VCaP (cell line): ENCODE results near the gene SPTBN1.

Source experiments
- H3K27ac ChIP-seq: fragments of 450-650 bp; 2 replicates; pipeline ENCODE4 v1.5.1; 2017
- CTCF ChIP-seq: fragments of 450-650 bp; conservative IDR thresholded peaks from 2 replicates; pipeline ENCODE4 v1.5.1; 2017; ENCODE audit warnings: mild to moderate bottlenecking, moderate library complexity

Gene SPTBN1

GRCh38 chr2:54561010-54561409 is 104.9 kb downstream of the SPTBN1 start:
- H3K27ac ChIP-seq, result peak overlapping the region; percentile 99
- no peak for TF ChIP-seq CTCF

- TF ChIP-seq CTCF, result no peak
- H3K27ac ChIP-seq, result no peak overlapping the region
Measured at GRCh38 chr2:54564439-54564838, 108.3 kb downstream of the SPTBN1 start.

- peak overlapping the region; percentile 24; the same call in 1 of the 2 replicates for H3K27ac ChIP-seq
- TF ChIP-seq CTCF, result no peak
Measured at GRCh38 chr2:54565551-54565950, 109.4 kb downstream of the SPTBN1 start.

GRCh38 chr2:54566896-54567295 is 110.8 kb downstream of the SPTBN1 start:
- peak overlapping the region; percentile 24; the same call in 1 of the 2 replicates for H3K27ac ChIP-seq
- TF ChIP-seq CTCF, result no peak

- no peak overlapping the region for H3K27ac ChIP-seq
- TF ChIP-seq CTCF, result no peak
Measured at GRCh38 chr2:54568876-54569321, 112.8 kb downstream of the SPTBN1 start.

- peak overlapping the region; percentile 86 for H3K27ac ChIP-seq
- no peak for TF ChIP-seq CTCF
Measured at GRCh38 chr2:54569745-54570301, 113.7 kb downstream of the SPTBN1 start.

GRCh38 chr2:54570321-54570855 is 114.3 kb downstream of the SPTBN1 start:
- peak overlapping the region; percentile 86 for H3K27ac ChIP-seq
- TF ChIP-seq CTCF, result no peak
